22Rv1 (cell line): ENCODE measurements around the gene STAT6.

Source experiments
- ZFX ChIP-seq: fragments of 450-650 bp; IDR thresholded peaks from 2 replicates; pipeline ENCODE4 v1.6.1; 2017; ENCODE audit warnings: antibody characterized with exemption, borderline replicate concordance
- TF ChIP-seq, protein P1 (sequence below): fragments of 450-650 bp; IDR thresholded peaks from 2 replicates; pipeline ENCODE4 v1.5.1; 2017; ENCODE audit warnings: mild to moderate bottlenecking

DNA sequence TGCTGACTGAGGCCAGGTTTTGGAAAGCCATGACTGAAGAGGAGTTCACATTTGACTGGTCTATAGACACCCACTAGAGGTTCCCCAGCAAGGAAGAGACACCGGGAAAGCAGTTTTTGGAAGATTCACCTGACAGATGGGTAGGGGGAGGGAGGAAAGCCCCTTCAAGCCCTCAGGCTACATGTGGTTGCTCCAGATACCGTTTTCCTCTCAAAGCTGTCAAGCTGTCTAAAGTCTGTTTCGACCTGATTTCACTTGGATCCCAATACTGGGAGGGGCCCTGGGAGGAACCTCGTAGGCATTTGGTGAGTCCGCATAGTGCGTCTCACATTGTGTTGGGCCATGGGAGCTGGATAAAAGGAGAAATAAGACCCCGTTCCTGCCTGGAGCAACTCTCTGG is 15.4 kb upstream of the STAT6 start:
- TF ChIP-seq, protein P1, sequence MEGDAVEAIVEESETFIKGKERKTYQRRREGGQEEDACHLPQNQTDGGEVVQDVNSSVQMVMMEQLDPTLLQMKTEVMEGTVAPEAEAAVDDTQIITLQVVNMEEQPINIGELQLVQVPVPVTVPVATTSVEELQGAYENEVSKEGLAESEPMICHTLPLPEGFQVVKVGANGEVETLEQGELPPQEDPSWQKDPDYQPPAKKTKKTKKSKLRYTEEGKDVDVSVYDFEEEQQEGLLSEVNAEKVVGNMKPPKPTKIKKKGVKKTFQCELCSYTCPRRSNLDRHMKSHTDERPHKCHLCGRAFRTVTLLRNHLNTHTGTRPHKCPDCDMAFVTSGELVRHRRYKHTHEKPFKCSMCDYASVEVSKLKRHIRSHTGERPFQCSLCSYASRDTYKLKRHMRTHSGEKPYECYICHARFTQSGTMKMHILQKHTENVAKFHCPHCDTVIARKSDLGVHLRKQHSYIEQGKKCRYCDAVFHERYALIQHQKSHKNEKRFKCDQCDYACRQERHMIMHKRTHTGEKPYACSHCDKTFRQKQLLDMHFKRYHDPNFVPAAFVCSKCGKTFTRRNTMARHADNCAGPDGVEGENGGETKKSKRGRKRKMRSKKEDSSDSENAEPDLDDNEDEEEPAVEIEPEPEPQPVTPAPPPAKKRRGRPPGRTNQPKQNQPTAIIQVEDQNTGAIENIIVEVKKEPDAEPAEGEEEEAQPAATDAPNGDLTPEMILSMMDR: no peak
- no peak for TF ChIP-seq ZFX
